Mesenchymal stem cell (in vitro differentiated cells and primary cell): Measurements from ENCODE around the gene SCUBE3.

Source experiments
- DNase-seq: peaks from one replicate; pipeline ENCODE4 v3.0.0-alpha.2; 2013
- H2AFZ ChIP-seq: one replicate; pipeline ENCODE4 v1.6.1; 2013; ENCODE audit warnings: low read depth, mild to moderate bottlenecking, control low read depth, inconsistent platforms, low read length, moderate library complexity
- H2AK5ac ChIP-seq: 2 replicates; pipeline ENCODE4 v1.6.1; 2013; ENCODE audit warnings: low read length, moderate library complexity, mild to moderate bottlenecking, inconsistent platforms; ENCODE audit not compliant: severe bottlenecking
- H2BK120ac ChIP-seq: one replicate; pipeline ENCODE4 v1.6.1; 2013; ENCODE audit warnings: low read depth, mild to moderate bottlenecking, inconsistent platforms, low read length, moderate library complexity
- H2BK12ac ChIP-seq, 2 experiments: one replicate each; pipeline ENCODE4 v1.6.1; 2013; ENCODE audit warnings: inconsistent platforms in 2 of 2, low read length in 2 of 2, mild to moderate bottlenecking in 2 of 2, moderate library complexity in 2 of 2, control low read depth in 1 of 2
- H2BK15ac ChIP-seq: one replicate; pipeline ENCODE4 v1.6.1; 2013; ENCODE audit warnings: mild to moderate bottlenecking, low read depth, inconsistent platforms; ENCODE audit not compliant: poor library complexity, severe bottlenecking
- H2BK5ac ChIP-seq: 2 replicates; pipeline ENCODE4 v1.6.1; 2013; ENCODE audit warnings: low read depth, mild to moderate bottlenecking, low read length, control low read depth, inconsistent platforms; ENCODE audit not compliant: poor library complexity, severe bottlenecking
- H3K14ac ChIP-seq, 2 experiments: one replicate each; pipeline ENCODE4 v1.6.1; 2013; ENCODE audit warnings: inconsistent platforms in 2 of 2, low read length in 2 of 2, control low read depth in 1 of 2, mild to moderate bottlenecking in 1 of 2, moderate library complexity in 1 of 2
- H3K18ac ChIP-seq, 2 experiments: one replicate each; pipeline ENCODE4 v1.6.1; 2013; ENCODE audit warnings: inconsistent platforms in 2 of 2, low read length in 2 of 2, control low read depth in 1 of 2, low read depth in 1 of 2, mild to moderate bottlenecking in 1 of 2
- H3K23ac ChIP-seq, 2 experiments: one replicate each; pipeline ENCODE4 v1.6.1; 2013; ENCODE audit warnings: inconsistent platforms in 2 of 2, low read length in 2 of 2, mild to moderate bottlenecking in 2 of 2, moderate library complexity in 2 of 2, control low read depth in 1 of 2
- H3K27ac ChIP-seq: 2 replicates; pipeline ENCODE4 v1.5.1; 2013; ENCODE audit warnings: mild to moderate bottlenecking, moderate library complexity, low read length, control low read depth, inconsistent platforms; ENCODE audit not compliant: poor library complexity, severe bottlenecking
- H3K27me3 ChIP-seq, 2 experiments: 2 replicates each; pipeline versions ENCODE4 v1.6.1 to v1.7.0; 2013; ENCODE audit warnings: low read length in 2 of 2, mild to moderate bottlenecking in 2 of 2, moderate library complexity in 2 of 2, control low read depth in 1 of 2, inconsistent platforms in 1 of 2; ENCODE audit not compliant: control insufficient read depth in 1 of 2, insufficient read depth in 1 of 2
- H3K36me3 ChIP-seq, 2 experiments: 2 replicates each; pipeline versions ENCODE4 v1.6.1 to v1.7.0; 2013; ENCODE audit warnings: low read length in 2 of 2, control low read depth in 1 of 2, inconsistent platforms in 1 of 2, low read depth in 1 of 2, mild to moderate bottlenecking in 1 of 2; ENCODE audit not compliant: insufficient read depth in 2 of 2, control insufficient read depth in 1 of 2
- H3K4ac ChIP-seq, 2 experiments: one replicate each; pipeline ENCODE4 v1.6.1; 2013; ENCODE audit warnings: inconsistent platforms in 2 of 2, low read length in 2 of 2, mild to moderate bottlenecking in 2 of 2, moderate library complexity in 2 of 2, control low read depth in 1 of 2, low read depth in 1 of 2
- H3K4me1 ChIP-seq: 2 replicates; pipeline ENCODE4 v1.6.1; 2013; ENCODE audit warnings: low read depth, low read length, control low read depth; ENCODE audit not compliant: control insufficient read depth, insufficient read depth
- H3K4me2 ChIP-seq: 2 replicates; pipeline ENCODE4 v1.6.1; 2013; ENCODE audit warnings: low read length, mild to moderate bottlenecking, inconsistent platforms; ENCODE audit not compliant: poor library complexity, severe bottlenecking
- H3K4me3 ChIP-seq, 2 experiments: 2 replicates each; pipeline versions ENCODE4 v1.5.1 to v1.7.0; 2013; ENCODE audit warnings: low read length in 2 of 2, mild to moderate bottlenecking in 2 of 2, control low read depth in 1 of 2, low read depth in 1 of 2; ENCODE audit not compliant: insufficient read depth in 1 of 2
- H3K79me1 ChIP-seq: replicated peaks from 2 replicates; pipeline ENCODE4 v1.6.1; 2013; ENCODE audit warnings: mild to moderate bottlenecking, control low read depth, low read length, inconsistent platforms; ENCODE audit not compliant: poor library complexity, severe bottlenecking
- H3K9ac ChIP-seq: 2 replicates; pipeline ENCODE4 v1.7.0; 2013; ENCODE audit warnings: mild to moderate bottlenecking, low read length, moderate library complexity
- H3K9me3 ChIP-seq: 2 replicates; pipeline ENCODE4 v1.7.0; 2013; ENCODE audit warnings: mild to moderate bottlenecking, low read length; ENCODE audit not compliant: control insufficient read depth
- H4K8ac ChIP-seq: one replicate; pipeline ENCODE4 v1.6.1; 2013; ENCODE audit warnings: inconsistent platforms, mild to moderate bottlenecking, low read length, moderate library complexity
- H4K91ac ChIP-seq: one replicate; pipeline ENCODE4 v1.6.1; 2013; ENCODE audit warnings: mild to moderate bottlenecking, low read length, inconsistent platforms
- WGBS: methylation state at CpG from one replicate; pipeline ENCODE4 v1.1.7; 2013; ENCODE audit warnings: mixed read lengths; 5-methylcytosine and 5-hydroxymethylcytosine counted together

The SCUBE3 gene

DNA sequence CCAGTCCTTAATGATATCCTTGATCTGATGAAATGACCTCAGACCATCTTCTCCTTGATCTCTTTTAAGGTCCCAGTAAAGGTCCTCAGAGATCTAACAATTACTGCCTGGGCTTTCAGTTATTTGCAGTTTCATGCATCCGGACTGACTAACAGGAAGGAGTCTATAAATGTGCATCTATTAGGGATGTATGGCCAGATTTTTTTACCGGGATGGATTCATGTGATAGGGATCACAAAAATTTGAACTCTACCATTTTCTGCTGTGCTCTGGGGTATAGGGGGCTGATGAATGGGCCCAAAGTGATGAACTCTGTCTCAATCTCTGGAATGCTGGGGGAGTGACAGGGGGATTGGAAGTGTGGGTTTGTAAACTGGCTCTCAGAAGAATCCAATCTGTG lies 36.2 kb upstream of the SCUBE3 start:
- Histone ChIP-seq H3K4ac (no peak overlapping the region), H3K4me2 (no peak overlapping the region), H4K91ac (no peak overlapping the region), H3K79me1 (no peaks in the 10 kb centered on the region), H3K9me3 (no peaks in the 10 kb centered on the region), H2BK120ac (no peak overlapping the region), H3K4me3 (no peak overlapping the region), H2BK15ac (no peak overlapping the region), H3K9ac (no peak overlapping the region), H2AFZ (no peak overlapping the region), H3K14ac (no peak overlapping the region), H3K23ac (no peak overlapping the region), H3K36me3 (no peaks in the 10 kb centered on the region), H2AK5ac (no peak overlapping the region), H3K4me1 (peaks cover 7% of the 10 kb centered on the region), H3K27ac (no peak overlapping the region), H2BK12ac (no peak overlapping the region), H3K18ac (no peak overlapping the region), H4K8ac (no peak overlapping the region), H3K27me3 (no peaks in the 10 kb centered on the region), H2BK5ac (no peak overlapping the region)
- DNase-seq = no peak
- 45% methylated on average over 2 of the region's 2 CpGs for WGBS

DNA sequence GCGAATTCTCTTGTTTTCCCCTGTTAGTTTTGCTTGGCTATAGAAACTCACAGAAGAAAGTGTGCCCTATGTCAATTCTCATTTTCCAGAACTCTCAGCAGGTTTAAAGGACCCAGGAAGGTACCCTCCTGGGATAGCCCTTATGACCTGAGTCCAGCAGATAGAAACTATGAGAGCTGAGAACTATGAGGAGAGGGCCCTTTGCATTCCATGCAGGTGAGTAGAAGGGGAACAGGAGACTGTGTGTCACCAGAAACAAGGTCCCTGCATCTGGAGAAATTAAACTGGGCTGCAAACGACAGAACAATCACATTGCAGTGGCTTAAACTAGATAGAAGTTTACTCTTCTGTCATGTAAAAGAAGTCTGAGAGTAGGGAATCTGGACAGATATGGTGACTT lies 35.7 kb upstream of the SCUBE3 start:
- H2AK5ac ChIP-seq = no peak overlapping the region
- no peak overlapping the region for H3K14ac ChIP-seq
- no peak for DNase-seq
- H3K23ac ChIP-seq = no peak overlapping the region
- H3K79me1 ChIP-seq = no peaks in the 10 kb centered on the region
- no peak overlapping the region for H2BK120ac ChIP-seq
- no peak overlapping the region for H3K4ac ChIP-seq
- H2BK12ac ChIP-seq = no peak overlapping the region
- no peak overlapping the region for H2BK5ac ChIP-seq
- H3K18ac ChIP-seq = peak overlapping the region in 1 of 2 experiments; percentile 48
- peaks cover 7% of the 10 kb centered on the region for H3K4me1 ChIP-seq
- H3K27ac ChIP-seq = no peak overlapping the region
- no peaks in the 10 kb centered on the region for H3K27me3 ChIP-seq
- no peak overlapping the region for H2BK15ac ChIP-seq
- no peak overlapping the region for H4K8ac ChIP-seq
- no peak overlapping the region for H4K91ac ChIP-seq
- H3K4me3 ChIP-seq = no peak overlapping the region
- no peaks in the 10 kb centered on the region for H3K9me3 ChIP-seq
- H2AFZ ChIP-seq = no peak overlapping the region
- WGBS = 89% methylated on average over 2 of the region's 2 CpGs
- H3K36me3 ChIP-seq = no peaks in the 10 kb centered on the region
- H3K4me2 ChIP-seq = no peak overlapping the region
- no peak overlapping the region for H3K9ac ChIP-seq

DNA sequence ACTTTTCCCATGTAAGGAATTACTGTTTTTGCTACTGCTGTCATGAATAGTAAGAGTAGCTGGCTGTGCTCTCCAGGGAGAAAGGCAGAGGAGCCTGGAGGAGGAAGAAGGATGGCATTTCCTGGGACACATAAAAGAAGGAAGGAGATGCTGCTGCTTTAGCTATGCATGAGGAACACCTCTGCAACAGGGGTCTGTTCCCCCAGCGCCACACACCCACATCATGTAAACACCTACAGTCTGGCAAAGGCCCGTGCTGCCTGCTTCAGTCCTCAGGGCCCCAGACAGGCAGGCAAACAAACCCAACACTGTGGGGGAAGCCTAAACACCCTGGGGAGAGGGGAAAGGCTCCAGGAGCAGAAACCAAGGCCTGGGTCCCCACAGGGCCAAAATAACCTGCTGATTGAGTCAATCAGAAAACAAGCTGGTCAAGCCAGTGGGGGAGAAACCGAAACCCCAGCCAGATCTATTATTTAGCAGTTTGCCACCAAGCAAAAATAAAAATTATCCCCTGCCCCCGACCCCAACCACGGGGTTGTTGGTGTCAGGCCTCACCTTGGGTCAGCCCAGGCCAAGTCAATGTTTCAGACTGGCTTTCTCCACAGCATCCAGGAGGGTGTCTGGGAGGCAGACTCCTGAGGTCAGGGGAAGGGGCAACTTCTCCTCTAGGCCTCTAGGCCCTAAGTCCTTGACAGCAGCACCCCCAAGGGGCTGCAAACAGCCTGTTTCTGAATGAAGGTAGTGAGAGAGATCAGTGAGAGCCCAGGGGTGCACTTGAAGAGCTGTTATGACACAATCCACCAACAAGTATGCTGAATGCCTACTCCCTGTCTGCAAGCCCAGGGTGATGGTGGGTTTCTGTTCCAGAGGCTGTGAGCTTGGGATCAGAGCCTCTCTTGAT lies 34.6 kb upstream of the SCUBE3 start:
- no peak for DNase-seq
- WGBS = 63% methylated on average over 5 of the region's 5 CpGs
- no peak overlapping the region for H3K27ac ChIP-seq

DNA sequence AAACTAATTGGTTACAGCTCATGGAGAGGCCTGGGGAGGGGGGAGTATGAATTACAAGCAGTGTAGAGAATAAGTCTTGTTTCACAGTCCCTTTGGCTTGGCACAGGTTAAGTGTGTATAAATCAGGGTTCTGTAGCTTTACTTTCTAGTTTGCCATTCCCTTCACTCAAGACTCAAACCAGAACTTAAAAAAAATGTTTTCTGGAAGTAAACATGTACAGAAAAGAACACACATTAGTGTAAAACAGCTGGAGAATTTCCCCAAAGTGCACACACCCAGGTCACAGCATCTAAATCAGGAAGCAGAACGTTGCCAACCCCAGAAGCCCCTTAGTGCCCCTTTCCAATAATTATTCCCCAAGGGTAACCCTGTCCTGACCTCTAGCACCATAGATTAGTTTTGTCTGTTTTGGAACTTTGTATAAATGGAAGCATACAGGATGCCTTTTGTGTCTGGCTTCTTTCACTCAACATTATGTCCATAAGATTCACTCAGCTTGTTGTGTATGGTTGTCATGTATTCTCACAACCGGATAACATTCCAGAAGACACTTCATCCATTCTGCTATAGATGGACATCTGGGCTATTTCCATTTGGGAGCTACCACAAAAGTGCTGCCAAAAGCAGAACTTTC lies 33.7 kb upstream of the SCUBE3 start:
- no peak overlapping the region for H2AFZ ChIP-seq
- no peak overlapping the region for H3K27ac ChIP-seq
- H3K36me3 ChIP-seq = no peaks in the 10 kb centered on the region
- H3K4ac ChIP-seq = peak overlapping the region in 1 of 2 experiments; percentile 73
- no peak overlapping the region for H2BK15ac ChIP-seq
- peak overlapping the region; percentile 85 for H4K8ac ChIP-seq
- H3K18ac ChIP-seq = peak overlapping the region; percentile 49 to 83
- no peak overlapping the region for H3K4me3 ChIP-seq
- H2AK5ac ChIP-seq = no peak overlapping the region
- no peak overlapping the region for H3K23ac ChIP-seq
- DNase-seq = peak; percentile 34
- peak overlapping the region; percentile 74 to 92 for H2BK12ac ChIP-seq
- H3K9ac ChIP-seq = no peak overlapping the region
- no peak overlapping the region for H2BK5ac ChIP-seq
- no peaks in the 10 kb centered on the region for H3K27me3 ChIP-seq
- peak overlapping the region; percentile 36 for H4K91ac ChIP-seq
- peaks cover 8% of the 10 kb centered on the region for H3K4me1 ChIP-seq
- no peak overlapping the region for H2BK120ac ChIP-seq
- no peak overlapping the region for H3K14ac ChIP-seq
- no peaks in the 10 kb centered on the region for H3K79me1 ChIP-seq
- no peaks in the 10 kb centered on the region for H3K9me3 ChIP-seq
- no peak overlapping the region for H3K4me2 ChIP-seq
- WGBS = 43% methylated on average over 1 of the region's 2 CpGs

More for the DNA sequence above, 34.6 kb upstream of the SCUBE3 start:
- no peak overlapping the region for H3K4me2 ChIP-seq
- no peak overlapping the region for H3K14ac ChIP-seq
- no peaks in the 10 kb centered on the region for H3K79me1 ChIP-seq
- H2BK120ac ChIP-seq = peak overlapping the region; percentile 56
- H2BK12ac ChIP-seq = peak overlapping the region; percentile 92 to 94
- H3K9me3 ChIP-seq = no peaks in the 10 kb centered on the region
- H3K4me1 ChIP-seq = peaks cover 7% of the 10 kb centered on the region
- H2BK5ac ChIP-seq = no peak overlapping the region
- H4K91ac ChIP-seq = peak overlapping the region; percentile 36
- H2AFZ ChIP-seq = no peak overlapping the region
- H2AK5ac ChIP-seq = no peak overlapping the region
- peak overlapping the region; percentile 85 for H4K8ac ChIP-seq
- H3K36me3 ChIP-seq = no peaks in the 10 kb centered on the region
- peak overlapping the region; percentile 49 to 83 for H3K18ac ChIP-seq
- H3K27me3 ChIP-seq = no peaks in the 10 kb centered on the region
- no peak overlapping the region for H3K9ac ChIP-seq
- H3K23ac ChIP-seq = no peak overlapping the region
- no peak overlapping the region for H2BK15ac ChIP-seq
- H3K4ac ChIP-seq = peak overlapping the region in 1 of 2 experiments; percentile 78
- H3K4me3 ChIP-seq = no peak overlapping the region
